K562 (cell line): ENCODE data around the gene BTBD18. TPM values are rescaled to one million over a fixed set of nuclear protein-coding genes. Genes with fewer than 3 reads are reported as not detected.

Experiments
- ATAC-seq: fragments of 200-7000 bp; cut with Tn5 transposase; 3 replicates; pipeline ENCODE4 v1.9.1; 2020; ENCODE audit warnings: moderate library complexity
- BruUV-seq: library from RNA; stranded (reverse); fragments of 400-500 nt; replicated peaks from 2 replicates; lab custom pipeline; 2021; lab: Mats Ljungman, UMichigan
- CTCF ChIA-PET: fragments of 300-600 bp; formaldehyde crosslinking; extraction: SDS; loops from one replicate; lab custom pipeline; 2021; ENCODE audit warnings: low intra/inter-chr PET ratio; lab: Yijun Ruan, JAX
- POLR2A ChIA-PET: fragments of 300-600, 350-650 bp; sonication (Branson Sonifier 250); formaldehyde crosslinking; extraction: SDS; loops from one replicate; lab custom pipeline; 2021; ENCODE audit warnings: antibody characterized with exemption, inconsistent platforms; lab: Yijun Ruan, JAX
- DNase-seq, 4 experiments: peaks; one replicate each; pipeline versions ENCODE4 v3.0.0 to v3.0.0-alpha.2; 2011 to 2018; ENCODE audit warnings: low spot score in 3 of 4, mixed read lengths in 3 of 4; ENCODE audit errors: extremely low read depth in 1 of 4
- FAIRE-seq: peaks from 2 replicates; lab custom pipeline; 2011; peaks lifted over from hg19 to GRCh38; lab: Jason Lieb, UNC
- H2AFZ ChIP-seq: 2 replicates; pipeline ENCODE4 v1.6.0; 2011; ENCODE audit warnings: low read depth, low read length, control low read depth, inconsistent platforms
- H3K27ac ChIP-seq: fragments of 200-600 bp; 3 replicates; pipeline ENCODE4 v1.8.0; 2011; ENCODE audit warnings: low read depth, mild to moderate bottlenecking, control low read depth, inconsistent platforms, low read length, moderate library complexity, mixed read lengths; ENCODE audit errors: extremely low read depth
- H3K27me3 ChIP-seq, 2 experiments: fragments of 300-600 bp in 1 of 2; 2 replicates in 1 of 2; 3 replicates in 1 of 2; pipeline versions ENCODE4 v1.6.0 to v1.8.0; 2011; ENCODE audit warnings: inconsistent platforms in 2 of 2, low read length in 2 of 2, mild to moderate bottlenecking in 1 of 2, mixed read lengths in 1 of 2, moderate library complexity in 1 of 2; ENCODE audit not compliant: control insufficient read depth in 2 of 2, insufficient read depth in 2 of 2
- H3K36me3 ChIP-seq: fragments of 300-600 bp; 3 replicates; pipeline ENCODE4 v1.8.0; 2011; ENCODE audit warnings: mild to moderate bottlenecking, low read length, inconsistent platforms; ENCODE audit not compliant: control insufficient read depth, insufficient read depth
- H3K4me1 ChIP-seq, 2 experiments: fragments of 200-600 bp in 1 of 2; replicated peaks in 1 of 2; 2 replicates in 1 of 2; 3 replicates in 1 of 2; pipeline versions ENCODE4 v1.5.1 to v1.8.0; 2011; ENCODE audit warnings: inconsistent platforms in 2 of 2, low read length in 2 of 2, mild to moderate bottlenecking in 1 of 2, mixed read lengths in 1 of 2, moderate library complexity in 1 of 2; ENCODE audit not compliant: control insufficient read depth in 2 of 2, insufficient read depth in 2 of 2
- H3K4me2 ChIP-seq: 2 replicates; pipeline ENCODE4 v1.6.1; 2011; ENCODE audit warnings: low read length, control low read depth, inconsistent platforms, mixed read lengths; ENCODE audit not compliant: insufficient read depth
- H3K4me3 ChIP-seq: fragments of 200-600 bp; sonication (generic), shearing (Covaris generic); 2 replicates; pipeline ENCODE4 v1.5.1; 2016; ENCODE audit warnings: control low read depth, inconsistent platforms
- H3K79me2 ChIP-seq: fragments of 200-600 bp; 3 replicates; pipeline ENCODE4 v1.8.0; 2011; ENCODE audit warnings: low read length, inconsistent platforms; ENCODE audit not compliant: control insufficient read depth, insufficient read depth
- H3K9ac ChIP-seq, 2 experiments: 2 replicates each; pipeline versions ENCODE4 v1.6.0 to v1.6.1; 2011; ENCODE audit warnings: low read depth in 2 of 2, low read length in 2 of 2, control low read depth in 1 of 2, inconsistent platforms in 1 of 2, mild to moderate bottlenecking in 1 of 2, mixed read lengths in 1 of 2; ENCODE audit not compliant: insufficient read depth in 1 of 2
- H3K9me1 ChIP-seq: one replicate; pipeline ENCODE4 v1.6.0; 2011; ENCODE audit warnings: inconsistent platforms, mild to moderate bottlenecking, low read length, moderate library complexity; ENCODE audit not compliant: control insufficient read depth, insufficient read depth
- H3K9me3 ChIP-seq: replicated peaks from 2 replicates; pipeline ENCODE4 v1.5.1; 2011; ENCODE audit warnings: low read depth, low read length, inconsistent platforms; ENCODE audit not compliant: control insufficient read depth, insufficient read depth
- H4K20me1 ChIP-seq: replicated peaks from 2 replicates; pipeline ENCODE4 v1.6.1; 2011; ENCODE audit warnings: low read length, inconsistent platforms, mixed read lengths; ENCODE audit not compliant: control insufficient read depth, insufficient read depth
- ATF7 ChIP-seq: fragments of 450-650 bp; IDR thresholded peaks from 2 replicates; pipeline ENCODE4 v1.7.1; 2014; ENCODE audit warnings: mild to moderate bottlenecking, moderate library complexity
- CLOCK ChIP-seq: fragments of 250-450 bp; sonication (Bioruptor Pico); IDR thresholded peaks from 2 replicates; pipeline ENCODE4 v1.4.0; 2020; ENCODE audit warnings: mild to moderate bottlenecking, moderate library complexity, borderline replicate concordance
- CREM ChIP-seq: IDR thresholded peaks from 2 replicates; pipeline ENCODE4 v1.6.1; 2014; ENCODE audit warnings: antibody characterized with exemption, low read depth
- FOXM1 ChIP-seq, 2 experiments: fragments of 450-650 bp in 1 of 2; sonication (generic) in 1 of 2; formaldehyde crosslinking in 1 of 2; IDR thresholded peaks; 2 replicates each; pipeline versions ENCODE4 v1.6.1 to v1.9.0; 2017 to 2022; ENCODE audit warnings: low read depth in 2 of 2, mild to moderate bottlenecking in 2 of 2, missing genetic modification reagents in 1 of 2, moderate library complexity in 1 of 2
- HNRNPH1 ChIP-seq: fragments of 200-400 bp; formaldehyde crosslinking; optimal IDR thresholded peaks from 2 replicates; pipeline ENCODE3; 2017; ENCODE audit warnings: low read depth, mild to moderate bottlenecking, low read length, moderate library complexity
- JUNB ChIP-seq: fragments of 450-650 bp; formaldehyde crosslinking; conservative IDR thresholded peaks from 2 replicates; pipeline ENCODE4 v1.4.0; 2020; ENCODE audit warnings: mild to moderate bottlenecking
- KLF1 ChIP-seq: fragments of 450-650 bp; IDR thresholded peaks from 2 replicates; pipeline ENCODE4 v1.6.1; 2016; ENCODE audit warnings: missing genetic modification characterization, missing compliant biosample characterization
- NEUROD1 ChIP-seq: fragments of 150-350 bp; IDR thresholded peaks from 2 replicates; pipeline ENCODE4 v1.6.1; 2014; ENCODE audit warnings: borderline replicate concordance, low read length, low read depth; ENCODE audit not compliant: partially characterized antibody
- POLR2B ChIP-seq: fragments of 450-650 bp; IDR thresholded peaks from 2 replicates; pipeline ENCODE4 v1.6.1; 2018; ENCODE audit warnings: low read depth; ENCODE audit not compliant: partially characterized antibody
- SMARCA4 ChIP-seq: fragments of 450-650 bp; IDR thresholded peaks from 2 replicates; pipeline ENCODE4 v1.6.1; 2016
- THAP7 ChIP-seq: fragments of 250-450 bp; sonication (Bioruptor Pico); IDR thresholded peaks from 2 replicates; pipeline ENCODE4 v1.5.0; 2021
- TRIM25 ChIP-seq: fragments of 450-650 bp; IDR thresholded peaks from 2 replicates; pipeline ENCODE4 v1.7.0; 2016; ENCODE audit warnings: borderline replicate concordance
- ZNF232 ChIP-seq: sonication (generic); formaldehyde crosslinking; IDR thresholded peaks from 2 replicates; pipeline ENCODE4 v1.8.0; 2022; ENCODE audit warnings: mild to moderate bottlenecking, missing genetic modification reagents
- WGBS: fragments of 100-300 bp; shearing (Covaris generic); methylation state at CpG from one replicate; pipeline ENCODE4 v1.1.6; 2016; ENCODE audit warnings: low coverage, mixed read lengths; ENCODE audit not compliant: insufficient coverage; ENCODE audit errors: missing lambda C conversion rate; 5-methylcytosine and 5-hydroxymethylcytosine counted together
- in situ Hi-C: fragments of 300-500 bp; cut with MboI; formaldehyde crosslinking; loops from 4 replicates; pipeline ENCODE4 v1.15.0; 2018; ENCODE audit warnings: inconsistent platforms, mixed read lengths
- intact Hi-C: fragments of 100-400 bp; cut with micrococcal nuclease; formaldehyde crosslinking; loops from 2 replicates; pipeline ENCODE4 v1.14.2; 2022
- polyA plus RNA-seq, 8 experiments: library from polyadenylated mRNA; depleted of rRNA in 4 of 8; stranded (reverse) in 5 of 8; unstranded in 3 of 8; fragments of >200 nt; fragmentation: Nextera tagmentation in 2 of 8; fragmentation: Illumina TruSeq in 1 of 8; extraction: Ambion mirVana in 2 of 8; extraction: Trizol in 1 of 8; gene quantifications; 2 replicates each; pipeline versions ENCODE4 v1.2.1 to v1.2.3, GENCODE V29; 2011 to 2014; ENCODE audit warnings: inconsistent platforms in 1 of 8, missing spikeins in 1 of 8
- total RNA-seq, 7 experiments: library from RNA; depleted of rRNA in 6 of 7; stranded (reverse); fragments of >200 nt in 6 of 7; fragmentation: Illumina TruSeq in 2 of 7; extraction: Trizol in 2 of 7; gene quantifications; 2 replicates each; pipeline versions ENCODE4 v1.2.1 to v1.2.3, GENCODE V29; 2011 to 2021; ENCODE audit warnings: low replicate concordance in 1 of 7

BTBD18 gene
- total and polyA plus RNA-seq, 9 of the 15 experiments (the other 6 are each of a cell fraction or from before 2014, with no cell fraction given), result 0.06 TPM; not detected in 8

GRCh38 chr11:57761301-57762234, 9.9 kb upstream of the BTBD18 start, which contains the start of gene CTNND1:
CTNND1 (plus strand) TSS chr11:57761802; CDS start chr11:57791479, 29,677 bp downstream.
- WGBS, result 11% methylated on average over 13 of the region's 13 CpGs
- ChIA-PET POLR2A (interaction anchor here (0.5 to 6.2 kb wide), 13 partner anchors 9 to 847 kb away, joined by 3 to 88 read pairs (median 4); partner anchors contain the start of genes BTBD18, MED19 and SELENOH), CTCF (interaction anchor here (1.8 kb wide), 1 partner anchor 39 kb away, joined by 6 read pairs; no protein-coding TSS in a partner anchor)
- peak; percentile 93 for ATAC-seq
- peak within 1 kb of the TSS; percentile 86 to 95 for H3K9ac ChIP-seq
- H3K4me2 ChIP-seq, result peak within 1 kb of the TSS; percentile 81
- no peaks in the 10 kb centered on the region for H3K36me3 ChIP-seq
- H3K27ac ChIP-seq, result peak within 1 kb of the TSS; percentile 95
- DNase-seq, result peak; percentile 66 to 99 (median 81)
- H2AFZ ChIP-seq, result peak within 1 kb of the TSS; percentile 95
- H3K9me3 ChIP-seq, result no peaks in the 10 kb centered on the region
- H3K4me1 ChIP-seq, result peaks cover 7 to 22% of the 10 kb centered on the region in 2 experiments; a peak in 4 of 5 replicates
- FAIRE-seq, result peak; percentile 92
- no peaks in the 10 kb centered on the region for H3K9me1 ChIP-seq
- in situ Hi-C loops (no loop called here), intact Hi-C loops (loop anchor here (2.0 to 5.0 kb wide), 2 partner anchors 17 to 36 kb away; no protein-coding TSS in a partner anchor)
- peak within 1 kb of the TSS; percentile 62 for H3K4me3 ChIP-seq
- peaks cover 7% of the 10 kb centered on the region for H4K20me1 ChIP-seq
- no peaks in the 10 kb centered on the region for H3K27me3 ChIP-seq
- BruUV-seq, result TSS peak; percentile 46
- H3K79me2 ChIP-seq, result peaks cover 49% of the 10 kb centered on the region
- peak; percentile 59 for TF ChIP-seq SMARCA4
- peak; percentile 91 for TF ChIP-seq POLR2B
- TF ChIP-seq CLOCK (CRISPR knock-in tag), result no peak
- peak; percentile 96 for TF ChIP-seq ATF7
- TF ChIP-seq TRIM25, result no peak
- peak; percentile 64; the same call in 1 of the 2 replicates for TF ChIP-seq FOXM1 (IDR thresholded peaks at IDR 0.05; ENCODE audit: low read depth)
- no peak for TF ChIP-seq FOXM1 (CRISPR knock-in tag; IDR thresholded peaks at IDR 0.05; ENCODE audit: low read depth)
- peak; percentile 73 for TF ChIP-seq CREM
- TF ChIP-seq JUNB (CRISPR knock-in tag), result no peak
- no peak for TF ChIP-seq KLF1 (tag)
- no peak for TF ChIP-seq THAP7
- no peak for TF ChIP-seq ZNF232 (CRISPR knock-in tag)
- TF ChIP-seq HNRNPH1, result no peak
- peak; percentile 73 for TF ChIP-seq NEUROD1
